Measurements from ENCODE around the gene RSPRY1. TPM values are rescaled to one million over a fixed set of nuclear protein-coding genes. Genes with fewer than 3 reads are reported as not detected.

Gene RSPRY1
- total and polyA plus RNA-seq, 9 donors = 15.9 to 42.1 (median 28.3) TPM

DNA sequence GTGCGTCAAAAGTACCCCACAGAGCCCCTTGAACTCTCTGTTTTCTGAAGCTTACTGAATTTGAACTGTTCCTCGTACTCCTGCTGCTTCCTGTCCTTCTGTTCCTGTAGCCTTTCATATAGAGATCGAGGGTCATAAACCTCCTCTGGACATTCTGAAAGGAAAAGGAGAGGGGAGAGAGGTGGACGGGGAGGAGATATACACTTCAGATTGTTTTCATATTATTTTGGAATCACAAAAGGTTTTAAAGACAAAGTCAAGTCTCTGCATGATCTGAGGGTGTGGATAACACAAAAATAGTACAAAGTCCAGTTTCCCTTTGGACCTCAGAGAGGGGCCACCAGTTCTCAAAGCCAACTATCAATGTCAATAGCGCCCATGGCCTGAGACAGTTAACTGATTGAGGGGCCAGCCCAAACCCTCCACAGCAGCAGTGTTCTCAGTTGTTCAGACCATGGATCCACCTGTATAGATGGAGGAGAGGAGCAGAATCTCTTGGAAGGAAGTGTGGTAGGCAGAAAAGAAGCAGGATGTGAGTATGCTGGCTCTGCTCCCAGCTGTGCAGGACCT, 13.3 kb upstream of the RSPRY1 start:
- WGBS, 3 donors = 75 to 82% (median 82%) methylated on average over 5 of the region's 5 CpGs
- H3K4me3 ChIP-seq = no peak overlapping the region
- H3K27ac ChIP-seq = no peak overlapping the region
- intact Hi-C loops (cut with DNase I) = loop anchor here in 1 of 4 donors (10.0 kb wide), 1 partner anchor 88 kb away; no protein-coding TSS in a partner anchor
- no peaks in the 10 kb centered on the region for H3K9me3 ChIP-seq
- TF ChIP-seq POLR2A (IDR thresholded peaks at IDR 0.05) = no peak
- H3K4me1 ChIP-seq (ENCODE audit: insufficient read depth) = no peaks in the 10 kb centered on the region
- DNase-seq = no peak
- H3K36me3 ChIP-seq = no peaks in the 10 kb centered on the region
- H3K27me3 ChIP-seq = no peaks in the 10 kb centered on the region

DNA sequence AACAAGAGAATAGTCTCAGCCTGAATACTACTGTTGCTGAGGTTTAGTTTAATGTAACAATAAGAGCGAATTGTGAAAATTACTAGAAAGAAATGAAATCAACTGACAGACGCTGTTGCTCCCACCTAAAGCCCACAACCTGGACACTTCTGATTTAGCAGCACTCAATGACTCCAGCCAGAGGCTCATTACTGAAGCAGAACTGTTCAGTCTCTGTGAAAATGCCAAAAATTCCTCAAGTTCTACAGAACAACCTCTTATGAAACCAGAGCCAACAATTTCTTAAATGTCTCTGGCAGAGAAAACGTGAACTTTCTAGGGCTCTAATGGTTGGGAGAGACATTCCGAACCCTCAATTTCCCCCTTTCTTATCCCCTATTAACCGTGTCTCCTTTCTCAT, 10.2 kb upstream of the RSPRY1 start:
- Histone ChIP-seq H3K4me1 (ENCODE audit: insufficient read depth) (no peaks in the 10 kb centered on the region), H3K27me3 (no peaks in the 10 kb centered on the region), H3K4me3 (no peak overlapping the region), H3K36me3 (no peaks in the 10 kb centered on the region), H3K9me3 (no peaks in the 10 kb centered on the region), H3K27ac (no peak overlapping the region)
- 26 to 49% (median 36%) methylated on average over 5 of the region's 5 CpGs for WGBS, 3 donors
- no peak for DNase-seq
- intact Hi-C loops (cut with DNase I) = loop anchor here in 1 of 4 donors (10.0 kb wide), 1 partner anchor 91 kb away; no protein-coding TSS in a partner anchor
- TF ChIP-seq, protein P1, sequence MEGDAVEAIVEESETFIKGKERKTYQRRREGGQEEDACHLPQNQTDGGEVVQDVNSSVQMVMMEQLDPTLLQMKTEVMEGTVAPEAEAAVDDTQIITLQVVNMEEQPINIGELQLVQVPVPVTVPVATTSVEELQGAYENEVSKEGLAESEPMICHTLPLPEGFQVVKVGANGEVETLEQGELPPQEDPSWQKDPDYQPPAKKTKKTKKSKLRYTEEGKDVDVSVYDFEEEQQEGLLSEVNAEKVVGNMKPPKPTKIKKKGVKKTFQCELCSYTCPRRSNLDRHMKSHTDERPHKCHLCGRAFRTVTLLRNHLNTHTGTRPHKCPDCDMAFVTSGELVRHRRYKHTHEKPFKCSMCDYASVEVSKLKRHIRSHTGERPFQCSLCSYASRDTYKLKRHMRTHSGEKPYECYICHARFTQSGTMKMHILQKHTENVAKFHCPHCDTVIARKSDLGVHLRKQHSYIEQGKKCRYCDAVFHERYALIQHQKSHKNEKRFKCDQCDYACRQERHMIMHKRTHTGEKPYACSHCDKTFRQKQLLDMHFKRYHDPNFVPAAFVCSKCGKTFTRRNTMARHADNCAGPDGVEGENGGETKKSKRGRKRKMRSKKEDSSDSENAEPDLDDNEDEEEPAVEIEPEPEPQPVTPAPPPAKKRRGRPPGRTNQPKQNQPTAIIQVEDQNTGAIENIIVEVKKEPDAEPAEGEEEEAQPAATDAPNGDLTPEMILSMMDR (IDR thresholded peaks at IDR 0.05) = no peak
- TF ChIP-seq EP300 (IDR thresholded peaks at IDR 0.05) = no peak
- TF ChIP-seq POLR2A (IDR thresholded peaks at IDR 0.05) = no peak

DNA sequence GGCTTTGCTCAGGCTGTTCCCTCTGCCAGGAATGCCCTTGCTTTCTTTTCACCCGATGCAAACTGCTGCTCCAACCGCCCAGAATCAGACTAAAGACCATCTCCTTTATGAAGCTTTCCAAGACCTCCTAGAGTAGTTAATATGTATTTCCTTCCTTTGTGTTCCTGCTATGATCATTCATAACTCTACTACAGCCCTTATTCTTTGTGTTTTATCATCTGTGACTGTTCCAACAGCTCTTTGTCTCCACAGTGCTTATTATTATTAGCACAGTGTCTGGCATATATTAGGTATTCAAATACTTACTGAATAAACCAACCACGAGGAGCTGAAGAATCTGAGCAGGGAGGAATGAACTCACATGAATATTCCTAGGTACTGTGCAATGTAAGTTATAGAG, 7.9 kb upstream of the RSPRY1 start:
- 63 to 76% (median 76%) methylated on average over 3 of the region's 3 CpGs for WGBS, 3 donors
- TF ChIP-seq EP300 (IDR thresholded peaks at IDR 0.05) (no peak), POLR2A (IDR thresholded peaks at IDR 0.05) (no peak)
- TF ChIP-seq, protein P1 (IDR thresholded peaks at IDR 0.05) = no peak

DNA sequence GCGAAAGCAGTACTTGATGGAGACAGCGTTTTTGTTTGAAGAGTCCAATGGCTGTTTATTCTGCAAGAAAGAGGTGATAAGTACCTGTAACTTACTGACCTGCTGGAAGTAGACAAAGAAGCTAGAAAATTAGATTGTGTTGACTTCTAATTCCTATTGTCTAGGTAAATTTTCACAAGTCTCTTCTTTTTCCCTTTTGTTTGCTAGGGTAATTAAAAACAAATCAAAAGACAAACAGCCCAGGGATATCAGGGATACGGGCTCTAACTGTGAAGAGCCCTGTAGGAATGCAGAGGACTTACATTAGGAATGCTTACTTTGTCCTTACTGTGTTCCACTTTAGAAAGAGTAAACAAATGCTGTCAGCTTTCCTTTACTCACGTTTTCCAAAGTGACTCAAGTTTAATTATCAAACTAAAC, 7.3 kb upstream of the RSPRY1 start:
- H3K4me1 ChIP-seq (ENCODE audit: insufficient read depth) = no peaks in the 10 kb centered on the region
- no peaks in the 10 kb centered on the region for H3K9me3 ChIP-seq
- no peak overlapping the region for H3K27ac ChIP-seq
- H3K36me3 ChIP-seq = no peaks in the 10 kb centered on the region
- no peak for DNase-seq
- H3K4me3 ChIP-seq = no peak overlapping the region
- TF ChIP-seq POLR2A (IDR thresholded peaks at IDR 0.05) (no peak), EP300 (IDR thresholded peaks at IDR 0.05) (no peak)
- TF ChIP-seq, protein P1 (IDR thresholded peaks at IDR 0.05) = no peak
- WGBS, 3 donors = 55 to 65% (median 62%) methylated on average over 4 of the region's 4 CpGs
- H3K27me3 ChIP-seq = no peaks in the 10 kb centered on the region
- intact Hi-C loops (cut with DNase I) = loop anchor here in 1 of 4 donors (10.0 kb wide), 1 partner anchor 94 kb away; no protein-coding TSS in a partner anchor

More for the DNA sequence above, 7.9 kb upstream of the RSPRY1 start:
- Histone ChIP-seq H3K4me3 (no peak overlapping the region), H3K4me1 (ENCODE audit: insufficient read depth) (no peaks in the 10 kb centered on the region), H3K36me3 (no peaks in the 10 kb centered on the region), H3K27me3 (no peaks in the 10 kb centered on the region), H3K27ac (no peak overlapping the region), H3K9me3 (no peaks in the 10 kb centered on the region)
- no peak for DNase-seq
- intact Hi-C loops (cut with DNase I) = loop anchor here in 1 of 4 donors (10.0 kb wide), 1 partner anchor 93 kb away; no protein-coding TSS in a partner anchor

DNA sequence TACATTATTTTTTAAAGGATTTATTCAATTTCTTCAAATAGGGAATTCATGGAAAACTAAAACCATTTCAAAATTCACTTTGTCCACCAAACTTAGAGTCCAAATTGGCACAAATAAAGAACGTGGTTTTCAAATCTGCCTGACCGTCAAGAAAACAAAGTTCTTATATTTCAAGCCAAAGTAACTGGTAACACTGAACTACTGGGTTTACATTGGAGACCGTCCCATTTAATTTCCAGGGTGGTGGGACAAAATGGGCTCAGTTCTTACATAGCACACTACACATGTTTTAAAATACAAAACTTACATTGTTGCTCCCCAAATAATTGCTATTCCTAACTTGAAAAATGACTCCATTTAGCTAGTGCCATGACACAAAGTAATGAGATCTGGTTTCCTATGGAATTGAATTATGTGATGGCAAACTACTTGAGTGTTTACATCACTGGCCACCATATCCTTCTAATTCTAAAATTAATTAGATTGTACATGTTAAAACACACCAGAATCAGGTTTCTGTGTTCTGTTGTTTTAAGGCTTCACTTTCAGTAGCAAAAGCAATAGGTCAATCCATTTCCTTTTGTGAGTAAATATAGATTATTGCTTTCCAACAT, 6.8 kb upstream of the RSPRY1 start:
- no peaks in the 10 kb centered on the region for H3K36me3 ChIP-seq
- no peak for TF ChIP-seq POLR2A (IDR thresholded peaks at IDR 0.05)
- TF ChIP-seq, protein P1 (IDR thresholded peaks at IDR 0.05) = no peak
- WGBS, 3 donors = 42 to 51% (median 47%) methylated on average over 3 of the region's 3 CpGs
- no peak overlapping the region for H3K4me3 ChIP-seq
- no peak overlapping the region for H3K27ac ChIP-seq
- H3K4me1 ChIP-seq (ENCODE audit: insufficient read depth) = no peaks in the 10 kb centered on the region
- intact Hi-C loops (cut with DNase I) = loop anchor here in 1 of 4 donors (10.0 kb wide), 1 partner anchor 95 kb away; no protein-coding TSS in a partner anchor
- no peaks in the 10 kb centered on the region for H3K27me3 ChIP-seq
- DNase-seq = no peak
- H3K9me3 ChIP-seq = no peaks in the 10 kb centered on the region

All from ovary (tissue), 9 donors.